ENCODE data around the gene ESPNL.

The ESPNL gene

GRCh38 chr2:238082151-238082550 is 18.0 kb upstream of the ESPNL start:
- in situ Hi-C loops (cut with HindIII; ENCODE audit: low pct_unique_long_range_greater_than_20kb, low sequenced_read_pairs): no loop called here
- no peak for TF ChIP-seq JUND (IDR thresholded peaks at IDR 0.05; ENCODE audit: low read depth)
- DNase-seq (ENCODE audit: low read depth in 1 of 2, low spot score in 1 of 2): no peak

DNA sequence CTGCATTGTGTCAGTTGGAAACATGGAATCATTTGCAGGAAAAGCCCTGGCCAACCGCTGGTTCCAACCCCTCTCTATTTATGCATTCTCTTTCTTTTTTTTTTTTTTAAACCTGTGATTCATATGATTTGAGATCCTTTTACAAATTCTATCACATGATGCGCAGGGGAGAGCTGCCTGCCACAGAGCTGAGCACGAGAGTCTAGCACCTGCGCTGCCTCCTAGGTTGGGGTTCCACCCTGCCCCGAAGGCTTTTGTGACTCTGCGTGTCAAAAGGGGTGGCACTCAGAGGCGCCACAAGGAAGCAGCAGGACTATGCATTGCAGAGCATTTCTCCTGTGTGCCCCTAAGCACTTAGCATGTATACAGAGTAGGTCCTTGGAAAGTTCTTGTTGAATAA is 17.3 kb upstream of the ESPNL start:
- no peak for DNase-seq (ENCODE audit: low read depth in 1 of 2, low spot score in 1 of 2)
- TF ChIP-seq JUND (IDR thresholded peaks at IDR 0.05; ENCODE audit: low read depth): no peak
- in situ Hi-C loops (cut with HindIII; ENCODE audit: low pct_unique_long_range_greater_than_20kb, low sequenced_read_pairs): no loop called here

DNA sequence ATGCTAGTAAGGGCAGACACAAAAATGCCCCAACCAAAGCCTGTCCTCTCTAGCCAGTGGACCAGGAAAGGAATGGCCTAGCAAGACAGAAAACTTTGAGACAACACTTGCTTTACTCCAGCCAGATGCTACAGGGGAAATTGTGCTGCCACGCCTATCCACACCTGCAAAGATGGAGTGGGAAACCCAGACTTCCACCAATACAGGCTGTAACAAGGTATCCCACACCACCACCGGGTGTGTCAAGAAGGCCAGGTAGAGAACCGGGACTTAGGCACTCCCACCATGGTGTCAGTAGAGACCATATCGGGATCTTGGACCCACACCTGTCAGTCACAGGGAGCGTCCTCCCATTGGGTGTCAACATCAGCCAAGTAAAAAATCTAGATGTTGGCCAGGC is 16.2 kb upstream of the ESPNL start:
- TF ChIP-seq JUND (IDR thresholded peaks at IDR 0.05; ENCODE audit: low read depth): no peak
- no peak for DNase-seq (ENCODE audit: low read depth in 1 of 2, low spot score in 1 of 2)
- in situ Hi-C loops (cut with HindIII; ENCODE audit: low pct_unique_long_range_greater_than_20kb, low sequenced_read_pairs): no loop called here

- no peak for DNase-seq (ENCODE audit: low read depth in 1 of 2, low spot score in 1 of 2)
- no peak for TF ChIP-seq JUND (IDR thresholded peaks at IDR 0.05; ENCODE audit: low read depth)
- in situ Hi-C loops (cut with HindIII; ENCODE audit: low pct_unique_long_range_greater_than_20kb, low sequenced_read_pairs): no loop called here
These were observed 15.4 kb upstream of the ESPNL start for GRCh38 chr2:238084761-238085160.

- DNase-seq (ENCODE audit: low read depth in 1 of 2, low spot score in 1 of 2): no peak
- in situ Hi-C loops (cut with HindIII; ENCODE audit: low pct_unique_long_range_greater_than_20kb, low sequenced_read_pairs): no loop called here
- TF ChIP-seq JUND (IDR thresholded peaks at IDR 0.05; ENCODE audit: low read depth): no peak
These were observed 14.2 kb upstream of the ESPNL start for GRCh38 chr2:238085899-238086298.

DNA sequence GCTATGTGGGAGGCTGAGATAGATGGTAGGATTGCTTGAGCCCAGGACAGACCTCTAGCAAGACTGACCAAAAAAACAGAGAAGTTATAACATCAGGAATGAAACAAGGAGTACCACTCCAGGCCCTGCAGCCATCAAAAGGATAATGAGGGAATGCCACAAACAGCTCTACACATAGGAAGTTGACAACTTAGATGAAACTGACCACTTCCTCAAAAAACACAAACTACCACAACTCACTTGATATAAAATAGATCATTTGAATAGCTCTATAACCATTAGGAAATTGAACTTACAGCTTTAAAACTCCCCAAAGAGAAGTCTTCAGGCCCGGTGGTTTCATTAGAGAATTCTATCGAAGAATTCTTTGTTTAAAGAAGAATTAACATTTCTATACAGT is 12.9 kb upstream of the ESPNL start:
- no peak for TF ChIP-seq JUND (IDR thresholded peaks at IDR 0.05; ENCODE audit: low read depth)
- no peak for DNase-seq (ENCODE audit: low read depth in 1 of 2, low spot score in 1 of 2)
- in situ Hi-C loops (cut with HindIII; ENCODE audit: low pct_unique_long_range_greater_than_20kb, low sequenced_read_pairs): no loop called here

DNA sequence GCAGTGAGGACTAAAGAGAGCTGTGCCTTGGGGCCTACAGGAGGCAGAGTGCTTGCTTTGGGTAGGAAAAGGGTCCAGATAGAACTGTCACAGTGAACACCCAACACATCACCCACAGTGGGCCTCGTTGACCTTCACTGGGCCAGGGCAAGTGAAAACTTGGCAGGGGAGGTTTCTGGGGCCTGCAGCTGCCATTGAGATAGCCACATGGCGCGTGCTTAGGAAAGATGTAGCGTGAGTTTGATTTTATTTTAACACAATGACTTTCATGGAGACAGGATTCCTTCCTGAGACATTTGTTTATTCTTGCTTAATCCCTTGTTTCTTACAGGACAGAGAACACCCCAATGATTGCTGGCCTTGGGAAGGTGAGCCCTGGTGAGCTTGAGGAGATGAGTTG is 9.3 kb upstream of the ESPNL start:
- DNase-seq (ENCODE audit: low read depth in 1 of 2, low spot score in 1 of 2): no peak
- TF ChIP-seq JUND (IDR thresholded peaks at IDR 0.05; ENCODE audit: low read depth): no peak
- in situ Hi-C loops (cut with HindIII; ENCODE audit: low pct_unique_long_range_greater_than_20kb, low sequenced_read_pairs): no loop called here

DNA sequence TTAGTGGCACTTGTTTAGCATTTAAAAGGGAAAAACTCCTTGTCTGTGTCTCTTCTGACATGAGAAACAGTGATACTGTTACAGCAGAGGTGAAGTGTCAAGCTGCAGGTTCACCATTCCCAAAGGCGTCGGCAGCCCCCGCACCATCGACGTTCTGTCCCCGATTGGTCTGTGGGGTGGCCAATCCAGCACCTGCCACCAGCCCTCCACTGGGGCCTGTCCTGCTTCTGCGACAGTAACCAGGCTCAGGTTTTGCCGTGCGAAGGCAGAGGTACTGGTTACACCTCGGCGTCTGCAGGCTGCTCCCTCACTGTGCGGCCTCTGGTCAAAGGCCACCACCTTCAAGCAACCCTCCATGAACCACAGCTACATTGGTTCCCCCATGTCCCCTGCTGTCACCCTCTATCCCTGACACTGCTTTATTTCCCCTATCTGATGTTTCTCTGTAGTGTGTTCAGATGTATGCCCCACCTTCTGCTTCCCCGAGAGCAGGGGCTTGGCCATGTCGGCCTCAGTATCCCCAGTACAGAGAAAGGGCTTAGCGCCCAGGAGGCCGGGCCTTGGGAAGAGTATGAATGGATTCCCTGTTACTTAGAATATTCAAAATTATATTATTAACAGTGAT is 8.6 kb upstream of the ESPNL start:
- DNase-seq (ENCODE audit: low read depth in 1 of 2, low spot score in 1 of 2): no peak
- in situ Hi-C loops (cut with HindIII; ENCODE audit: low pct_unique_long_range_greater_than_20kb, low sequenced_read_pairs): no loop called here
- no peak for TF ChIP-seq JUND (IDR thresholded peaks at IDR 0.05; ENCODE audit: low read depth)

GRCh38 chr2:238092486-238093035 is 7.6 kb upstream of the ESPNL start:
- TF ChIP-seq JUND (IDR thresholded peaks at IDR 0.05; ENCODE audit: low read depth): no peak
- in situ Hi-C loops (cut with HindIII; ENCODE audit: low pct_unique_long_range_greater_than_20kb, low sequenced_read_pairs): no loop called here
- DNase-seq (ENCODE audit: low read depth in 1 of 2, low spot score in 1 of 2): no peak

GRCh38 chr2:238093181-238094140 is 6.7 kb upstream of the ESPNL start:
- in situ Hi-C loops (cut with HindIII; ENCODE audit: low pct_unique_long_range_greater_than_20kb, low sequenced_read_pairs): no loop called here
- no peak for DNase-seq (ENCODE audit: low read depth in 1 of 2, low spot score in 1 of 2)
- no peak for TF ChIP-seq JUND (IDR thresholded peaks at IDR 0.05; ENCODE audit: low read depth)

GRCh38 chr2:238094438-238095022 is 5.6 kb upstream of the ESPNL start:
- in situ Hi-C loops (cut with HindIII; ENCODE audit: low pct_unique_long_range_greater_than_20kb, low sequenced_read_pairs): no loop called here

DNA sequence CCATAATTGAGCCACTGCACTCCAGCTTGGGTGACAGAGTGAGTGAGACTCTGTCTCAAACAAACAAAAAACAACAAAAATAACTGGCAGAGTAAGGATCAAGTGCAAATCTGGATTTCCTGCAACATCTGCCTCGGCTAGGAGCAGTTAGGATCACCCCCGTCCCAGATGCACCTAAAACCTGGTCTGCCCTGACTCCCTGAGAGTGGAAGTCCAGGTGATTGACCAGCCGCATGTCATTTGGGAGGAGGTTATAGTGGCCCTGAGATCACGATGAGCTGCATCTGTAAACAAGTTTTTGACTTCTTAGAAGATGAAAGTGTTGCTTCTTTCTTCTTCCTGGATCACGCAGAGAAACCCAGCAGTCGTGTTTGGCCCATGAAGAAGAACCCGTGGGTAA is 5.0 kb upstream of the ESPNL start:
- in situ Hi-C loops (cut with HindIII; ENCODE audit: low pct_unique_long_range_greater_than_20kb, low sequenced_read_pairs): no loop called here
- no peak for DNase-seq (ENCODE audit: low read depth in 1 of 2, low spot score in 1 of 2)

More at GRCh38 chr2:238094438-238095022, 5.6 kb upstream of the ESPNL start:
- no peak for TF ChIP-seq JUND (IDR thresholded peaks at IDR 0.05; ENCODE audit: low read depth)
- DNase-seq (ENCODE audit: low read depth in 1 of 2, low spot score in 1 of 2): no peak

More for the DNA sequence above, 5.0 kb upstream of the ESPNL start:
- no peak for TF ChIP-seq JUND (IDR thresholded peaks at IDR 0.05; ENCODE audit: low read depth)
